ENCODE data around the gene SLC22A13.

SLC22A13 gene

GRCh38 chr3:38265604-38266307 lies at the start of gene SLC22A13:
Gene SLC22A13, plus strand, starts transcription at chr3:38265812. Its CDS starts 49 bp downstream, at chr3:38265861.
- in situ Hi-C loops (cut with MboI; ENCODE audit: low sequenced_read_pairs, unreplicated experiment): no loop called here
- peak; percentile 3 for DNase-seq (ENCODE audit: low spot score)
- no peak for TF ChIP-seq CTCF (IDR thresholded peaks at IDR 0.05; ENCODE audit: borderline replicate concordance, control extremely low read depth, extremely low read depth, insufficient read depth, missing control alignments)

- DNase-seq (ENCODE audit: low spot score): no peak
- in situ Hi-C loops (cut with MboI; ENCODE audit: low sequenced_read_pairs, unreplicated experiment): no loop called here
- no peak for TF ChIP-seq CTCF (IDR thresholded peaks at IDR 0.05; ENCODE audit: borderline replicate concordance, control extremely low read depth, extremely low read depth, insufficient read depth, missing control alignments)
Measured at GRCh38 chr3:38219609-38220197, 45.9 kb upstream of the SLC22A13 start.

GRCh38 chr3:38221005-38221404 lies 44.6 kb upstream of the SLC22A13 start:
- no peak for TF ChIP-seq CTCF (IDR thresholded peaks at IDR 0.05; ENCODE audit: borderline replicate concordance, control extremely low read depth, extremely low read depth, insufficient read depth, missing control alignments)
- in situ Hi-C loops (cut with MboI; ENCODE audit: low sequenced_read_pairs, unreplicated experiment): no loop called here
- DNase-seq (ENCODE audit: low spot score): no peak

- DNase-seq (ENCODE audit: low spot score): no peak
- in situ Hi-C loops (cut with MboI; ENCODE audit: low sequenced_read_pairs, unreplicated experiment): no loop called here
- no peak for TF ChIP-seq CTCF (IDR thresholded peaks at IDR 0.05; ENCODE audit: borderline replicate concordance, control extremely low read depth, extremely low read depth, insufficient read depth, missing control alignments)
Measured at GRCh38 chr3:38222032-38222634, 43.5 kb upstream of the SLC22A13 start.

- in situ Hi-C loops (cut with MboI; ENCODE audit: low sequenced_read_pairs, unreplicated experiment): no loop called here
- no peak for DNase-seq (ENCODE audit: low spot score)
- no peak for TF ChIP-seq CTCF (IDR thresholded peaks at IDR 0.05; ENCODE audit: borderline replicate concordance, control extremely low read depth, extremely low read depth, insufficient read depth, missing control alignments)
Measured at GRCh38 chr3:38224357-38224756, 41.3 kb upstream of the SLC22A13 start.

- DNase-seq (ENCODE audit: low spot score): no peak
- in situ Hi-C loops (cut with MboI; ENCODE audit: low sequenced_read_pairs, unreplicated experiment): no loop called here
Measured at GRCh38 chr3:38226273-38226672, 39.3 kb upstream of the SLC22A13 start.

More at GRCh38 chr3:38226273-38226672, 39.3 kb upstream of the SLC22A13 start:
- no peak for TF ChIP-seq CTCF (IDR thresholded peaks at IDR 0.05; ENCODE audit: borderline replicate concordance, control extremely low read depth, extremely low read depth, insufficient read depth, missing control alignments)

Data from GM13976 (cell line).